Hepatocyte (in vitro differentiated cells): ENCODE data around the gene TVP23A. TPM values are rescaled to one million over a fixed set of nuclear protein-coding genes. Genes with fewer than 3 reads are reported as not detected.
A peak's percentile ranks its signal among the peaks of the same experiment; 100 is the strongest.

Source experiments
- DNase-seq: peaks from one replicate; pipeline ENCODE4 v3.0.0-alpha.2; 2016; ENCODE audit warnings: low spot score
- H2AFZ ChIP-seq: fragments of 200-600 bp; sonication (generic); 2 replicates; pipeline ENCODE4 v1.6.0; 2016; ENCODE audit warnings: antibody characterized with exemption, mild to moderate bottlenecking
- H3K27ac ChIP-seq: fragments of 200-600 bp; sonication (generic); 2 replicates; pipeline ENCODE4 v1.5.1; 2016; ENCODE audit warnings: mild to moderate bottlenecking
- H3K27me3 ChIP-seq: fragments of 200-600 bp; sonication (generic); 2 replicates; pipeline ENCODE4 v1.6.1; 2016
- H3K36me3 ChIP-seq: fragments of 200-600 bp; sonication (generic); replicated peaks from 2 replicates; pipeline ENCODE4 v1.5.1; 2016; ENCODE audit warnings: low read depth; ENCODE audit not compliant: insufficient read depth
- H3K4me1 ChIP-seq: fragments of 200-600 bp; sonication (generic); 2 replicates; pipeline ENCODE4 v1.5.1; 2016; ENCODE audit warnings: mild to moderate bottlenecking, moderate library complexity; ENCODE audit not compliant: insufficient read depth
- H3K4me2 ChIP-seq: fragments of 200-600 bp; sonication (generic); 2 replicates; pipeline ENCODE4 v1.6.0; 2016
- H3K4me3 ChIP-seq: fragments of 200-600 bp; sonication (generic); 2 replicates; pipeline ENCODE4 v1.5.1; 2016; ENCODE audit warnings: mild to moderate bottlenecking
- H3K79me2 ChIP-seq: fragments of 200-600 bp; sonication (generic); 2 replicates; pipeline ENCODE4 v1.6.0; 2017; ENCODE audit warnings: mild to moderate bottlenecking
- H3K9me2 ChIP-seq: fragments of 200-600 bp; sonication (generic); replicated peaks from 2 replicates; pipeline ENCODE4 v1.6.0; 2017; ENCODE audit warnings: mild to moderate bottlenecking; ENCODE audit not compliant: insufficient read depth
- H3K9me3 ChIP-seq: fragments of 200-600 bp; sonication (generic); 2 replicates; pipeline ENCODE4 v1.5.1; 2016; ENCODE audit warnings: low read depth, mild to moderate bottlenecking
- H4K20me1 ChIP-seq: fragments of 200-600 bp; sonication (generic); 2 replicates; pipeline ENCODE4 v1.6.0; 2016; ENCODE audit warnings: mild to moderate bottlenecking; ENCODE audit not compliant: insufficient read depth, poor library complexity, severe bottlenecking
- EZH2 ChIP-seq: fragments of 200-600 bp; sonication (generic); IDR thresholded peaks from 2 replicates; pipeline ENCODE4 v1.6.1; 2016; ENCODE audit warnings: antibody characterized with exemption, mild to moderate bottlenecking, borderline replicate concordance
- EZH2phosphoT487 ChIP-seq: fragments of 200-600 bp; sonication (generic); IDR thresholded peaks from one replicate; pipeline ENCODE4 v1.6.1; 2018; ENCODE audit warnings: antibody characterized with exemption, mild to moderate bottlenecking, low read depth, moderate library complexity; ENCODE audit not compliant: unreplicated experiment, severe bottlenecking
- WGBS: methylation state at CpG from one replicate; pipeline ENCODE4 v1.1.6; 2016; ENCODE audit warnings: low lambda C conversion rate; ENCODE audit errors: missing lambda C conversion rate; 5-methylcytosine and 5-hydroxymethylcytosine counted together
- polyA plus RNA-seq: library from polyadenylated mRNA; unstranded; fragments of >200 nt; fragmentation: Nextera tagmentation; extraction: Ambion mirVana; gene quantifications from 2 replicates; pipeline ENCODE4 v1.2.1, GENCODE V29; 2016
- total RNA-seq: library from RNA; depleted of rRNA; stranded (reverse); fragments of >200 nt; gene quantifications from 2 replicates; pipeline ENCODE4 v1.2.3, GENCODE V29; 2014
- TF ChIP-seq, protein P1 (sequence below): fragments of 200-600 bp; sonication (generic); IDR thresholded peaks from 2 replicates; pipeline ENCODE4 v1.5.1; 2016; ENCODE audit warnings: antibody characterized with exemption, mild to moderate bottlenecking; ENCODE audit not compliant: poor library complexity

Gene TVP23A
- total and polyA plus RNA-seq, 2 experiments from 2014 or later, result 0.67 to 1.1 TPM

- Histone ChIP-seq H3K4me2 (no peak overlapping the region), H3K4me1 (peaks cover 5% of the 10 kb centered on the region)
These were observed 80.1 kb downstream of the TVP23A start for GRCh38 chr16:10738231-10739077.

GRCh38 chr16:10737068-10737625 lies 81.4 kb downstream of the TVP23A start:
- Histone ChIP-seq H3K9me3 (no peaks in the 10 kb centered on the region), H3K4me3 (no peak overlapping the region), H3K27ac (no peak overlapping the region), H3K36me3 (no peaks in the 10 kb centered on the region), H3K4me2 (no peak overlapping the region), H4K20me1 (no peaks in the 10 kb centered on the region), H3K79me2 (no peaks in the 10 kb centered on the region), H3K9me2 (no peaks in the 10 kb centered on the region), H3K27me3 (no peaks in the 10 kb centered on the region), H3K4me1 (no peaks in the 10 kb centered on the region), H2AFZ (no peak overlapping the region)
- TF ChIP-seq EZH2phosphoT487, result no peak
- no peak for TF ChIP-seq EZH2
- TF ChIP-seq, protein P1, sequence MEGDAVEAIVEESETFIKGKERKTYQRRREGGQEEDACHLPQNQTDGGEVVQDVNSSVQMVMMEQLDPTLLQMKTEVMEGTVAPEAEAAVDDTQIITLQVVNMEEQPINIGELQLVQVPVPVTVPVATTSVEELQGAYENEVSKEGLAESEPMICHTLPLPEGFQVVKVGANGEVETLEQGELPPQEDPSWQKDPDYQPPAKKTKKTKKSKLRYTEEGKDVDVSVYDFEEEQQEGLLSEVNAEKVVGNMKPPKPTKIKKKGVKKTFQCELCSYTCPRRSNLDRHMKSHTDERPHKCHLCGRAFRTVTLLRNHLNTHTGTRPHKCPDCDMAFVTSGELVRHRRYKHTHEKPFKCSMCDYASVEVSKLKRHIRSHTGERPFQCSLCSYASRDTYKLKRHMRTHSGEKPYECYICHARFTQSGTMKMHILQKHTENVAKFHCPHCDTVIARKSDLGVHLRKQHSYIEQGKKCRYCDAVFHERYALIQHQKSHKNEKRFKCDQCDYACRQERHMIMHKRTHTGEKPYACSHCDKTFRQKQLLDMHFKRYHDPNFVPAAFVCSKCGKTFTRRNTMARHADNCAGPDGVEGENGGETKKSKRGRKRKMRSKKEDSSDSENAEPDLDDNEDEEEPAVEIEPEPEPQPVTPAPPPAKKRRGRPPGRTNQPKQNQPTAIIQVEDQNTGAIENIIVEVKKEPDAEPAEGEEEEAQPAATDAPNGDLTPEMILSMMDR, result peak; percentile 93
- DNase-seq, result peak; percentile 81
- WGBS, result 44% methylated on average over 12 of the region's 12 CpGs

More at GRCh38 chr16:10738231-10739077, 80.1 kb downstream of the TVP23A start:
- Histone ChIP-seq H3K9me3 (no peaks in the 10 kb centered on the region), H3K9me2 (no peaks in the 10 kb centered on the region), H3K36me3 (no peaks in the 10 kb centered on the region), H3K27me3 (no peaks in the 10 kb centered on the region), H3K4me3 (no peak overlapping the region), H3K27ac (peak overlapping the region; percentile 70), H4K20me1 (no peaks in the 10 kb centered on the region), H2AFZ (no peak overlapping the region), H3K79me2 (no peaks in the 10 kb centered on the region)
- TF ChIP-seq, protein P1, result no peak
- no peak for TF ChIP-seq EZH2phosphoT487
- TF ChIP-seq EZH2, result no peak
- DNase-seq, result peak; percentile 52
- WGBS, result 65% methylated on average over 11 of the region's 12 CpGs

DNA sequence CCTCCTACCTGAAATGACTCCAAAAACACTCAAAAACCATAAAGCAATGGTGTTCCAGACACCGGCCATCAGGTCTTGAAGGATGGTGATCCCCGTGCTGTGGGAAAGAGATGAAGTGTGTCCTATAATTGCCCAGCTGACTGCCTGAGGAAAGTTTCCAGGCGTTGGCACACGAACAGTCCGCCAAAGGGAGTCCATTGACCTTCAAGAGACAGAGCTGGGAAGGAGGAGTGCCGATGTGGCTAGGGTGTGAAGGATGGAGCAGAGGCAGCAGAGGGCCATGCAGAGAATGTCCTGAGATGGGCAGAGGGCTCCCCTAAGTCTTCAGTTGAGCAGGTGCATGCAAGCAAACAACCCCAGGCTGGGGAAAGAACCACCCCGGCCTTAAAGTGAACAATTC lies 86.8 kb downstream of the TVP23A start:
- no peak overlapping the region for H3K27ac ChIP-seq
- H4K20me1 ChIP-seq, result no peaks in the 10 kb centered on the region
- no peaks in the 10 kb centered on the region for H3K9me3 ChIP-seq
- no peaks in the 10 kb centered on the region for H3K36me3 ChIP-seq
- H3K9me2 ChIP-seq, result no peaks in the 10 kb centered on the region
- TF ChIP-seq, protein P1, result no peak
- TF ChIP-seq EZH2phosphoT487, result no peak
- no peak for TF ChIP-seq EZH2
- no peak overlapping the region for H3K4me3 ChIP-seq
- H3K79me2 ChIP-seq, result no peaks in the 10 kb centered on the region
- no peak overlapping the region for H2AFZ ChIP-seq
- H3K27me3 ChIP-seq, result no peaks in the 10 kb centered on the region
- DNase-seq, result no peak
- no peaks in the 10 kb centered on the region for H3K4me1 ChIP-seq
- WGBS, result 87% methylated on average over 7 of the region's 7 CpGs
- H3K4me2 ChIP-seq, result no peak overlapping the region
